Right atrium auricular region (tissue), 2 donors: ENCODE measurements around the gene TLE6. TPM values are rescaled to one million over a fixed set of nuclear protein-coding genes. Genes with fewer than 3 reads are reported as not detected.
A peak's percentile ranks its signal among the peaks of the same experiment; 100 is the strongest.

Experiments
- DNase-seq: peaks from one replicate; pipeline ENCODE4 v3.0.0-alpha.2; 2019; ENCODE audit warnings: low spot score
- H3K27ac ChIP-seq, 2 donors: fragments of 200-600 bp; sonication (generic); 1 replicate in 1 of 2; 2 replicates in 1 of 2; pipeline ENCODE4 v1.5.1; 2016 to 2019
- H3K27me3 ChIP-seq, 2 donors: fragments of 200-600 bp; sonication (generic); one replicate each; pipeline versions ENCODE4 v1.5.1 to v1.6.0; 2017 to 2019
- H3K36me3 ChIP-seq: fragments of 200-600 bp; sonication (generic); one replicate; pipeline ENCODE4 v1.5.1; 2016
- H3K4me1 ChIP-seq, 2 donors: fragments of 200-600 bp; sonication (generic); one replicate each; pipeline versions ENCODE4 v1.5.1 to v1.6.0; 2017 to 2019
- H3K4me3 ChIP-seq, 2 donors: fragments of 200-600 bp; sonication (generic); 1 replicate in 1 of 2; 2 replicates in 1 of 2; pipeline ENCODE4 v1.5.1; 2017 to 2019; ENCODE audit warnings: mild to moderate bottlenecking in 1 of 2, moderate library complexity in 1 of 2
- H3K9me3 ChIP-seq, 2 donors: fragments of 200-600 bp; sonication (generic); one replicate each; pipeline ENCODE4 v1.5.1; 2019
- CTCF ChIP-seq, 2 donors: fragments of 200-600 bp; sonication (generic); IDR thresholded peaks; one replicate each; pipeline ENCODE4 v1.5.1; 2019; ENCODE audit warnings: antibody characterized with exemption in 2 of 2
- total RNA-seq, 2 donors: library from RNA; depleted of rRNA; stranded (reverse); fragments of >200 nt; gene quantifications; one replicate each; pipeline ENCODE4 v1.1.0, GENCODE V29; 2016

TLE6 gene
- total RNA-seq, 2 donors from 2014 or later: 2.1 to 5.2 TPM

DNA sequence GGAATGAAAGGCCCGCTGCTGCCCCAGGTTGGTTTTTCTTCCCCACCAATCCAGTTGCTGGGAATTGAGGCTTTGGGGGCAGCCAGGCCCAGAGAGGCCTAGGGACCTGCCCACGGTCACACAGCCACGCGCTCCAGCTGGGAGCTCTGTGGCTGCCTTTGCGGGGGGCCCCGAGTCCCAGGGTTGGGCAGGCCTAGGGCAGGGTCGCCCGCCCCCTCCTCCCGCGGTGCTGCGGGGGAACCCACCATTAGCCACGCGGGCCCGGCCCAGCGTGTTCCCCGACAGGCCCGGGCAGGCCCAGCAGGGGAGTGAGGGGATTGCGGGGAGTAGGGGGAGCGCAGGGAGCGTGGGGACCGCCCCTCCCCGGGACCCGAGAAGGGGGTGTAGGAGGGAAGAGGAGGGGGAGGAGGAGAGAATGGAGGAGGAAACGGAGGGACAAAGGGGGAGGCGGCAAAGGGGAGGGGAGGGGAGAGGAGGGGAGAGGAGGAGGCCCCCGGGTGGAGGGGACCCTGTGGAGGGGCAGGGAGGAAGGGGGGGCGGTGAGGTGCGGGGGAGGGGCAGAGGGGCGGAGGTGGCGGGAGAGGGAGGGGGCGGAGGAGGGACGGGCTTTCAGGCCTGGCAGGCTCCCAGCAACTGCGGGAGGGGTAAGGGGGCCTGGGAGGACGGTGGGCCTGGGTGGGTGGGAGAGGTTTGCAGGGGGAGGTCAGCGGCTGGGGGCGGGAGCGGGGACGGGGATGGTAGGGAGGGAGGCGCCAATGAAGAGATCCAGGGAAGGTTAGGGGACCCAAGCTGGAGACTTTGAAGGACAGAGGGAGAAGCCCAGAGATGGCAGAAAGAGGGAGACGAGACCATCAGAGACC lies 64.6 kb downstream of the TLE6 start:
- peak overlapping the region; percentile 21 to 26 for H3K4me3 ChIP-seq
- H3K27ac ChIP-seq: peak overlapping the region; percentile 35 to 45
- H3K27me3 ChIP-seq: no peaks in the 10 kb centered on the region
- TF ChIP-seq CTCF (IDR thresholded peaks at IDR 0.05): no peak
- H3K4me1 ChIP-seq: peaks cover 0 to 14% of the 10 kb centered on the region in 2 donors
- DNase-seq: no peak
- H3K9me3 ChIP-seq: no peaks in the 10 kb centered on the region
- no peaks in the 10 kb centered on the region for H3K36me3 ChIP-seq

- H3K4me1 ChIP-seq: peaks cover 0 to 21% of the 10 kb centered on the region in 2 donors
- H3K27me3 ChIP-seq: no peaks in the 10 kb centered on the region
- H3K9me3 ChIP-seq: no peaks in the 10 kb centered on the region
- H3K4me3 ChIP-seq: peak overlapping the region in 1 of 2 donors; percentile 26
- TF ChIP-seq CTCF (IDR thresholded peaks at IDR 0.05): no peak
- H3K36me3 ChIP-seq: no peaks in the 10 kb centered on the region
- no peak for DNase-seq
- peak overlapping the region; percentile 35 to 45 for H3K27ac ChIP-seq
Observed at GRCh38 chr19:3042621-3043267, 65.4 kb downstream of the TLE6 start.

Other genes starting within 250 kb of the TLE6 start
- gene SLC39A3, start 237.5 kb upstream of the TLE6 start, total RNA-seq: 10 to 100 TPM; 22.9 to 38.0 TPM
- gene SGTA, start 194.3 kb upstream of the TLE6 start, total RNA-seq: 10 to 100 TPM; 52.3 to 60.9 TPM
- gene THOP1, start 192.1 kb upstream of the TLE6 start, total RNA-seq: 10 to 100 TPM; 33.9 to 45.8 TPM
- gene ZNF554, start 157.7 kb upstream of the TLE6 start, total RNA-seq: 1 to 10 TPM; 3.5 to 6.0 TPM
- 1 to 10 TPM; 5.5 to 5.9 TPM for gene ZNF555, start 136.1 kb upstream of the TLE6 start, total RNA-seq
- gene ZNF556, start 110.2 kb upstream of the TLE6 start, total RNA-seq: not detected
- gene ZNF57, start 76.6 kb upstream of the TLE6 start, total RNA-seq: 1 to 10 TPM; 1.6 to 1.8 TPM
- gene ZNF77, start 32.6 kb upstream of the TLE6 start, total RNA-seq: 1 to 10 TPM; 1.7 to 4.2 TPM
- gene TLE2, start 51.7 kb downstream of the TLE6 start, total RNA-seq: 100 to 1,000 TPM in 1 of 2 donors, 10 to 100 TPM in 1; 41.2 to 101 TPM
- gene TLE5, start 84.9 kb downstream of the TLE6 start, total RNA-seq: 1,000 to 10,000 TPM in 1 of 2 donors, 100 to 1,000 TPM in 1; 869 to 1,050 TPM
- gene GNA11, start 116.8 kb downstream of the TLE6 start, total RNA-seq: 10 to 100 TPM; 58.4 to 77.9 TPM
- gene GNA15, start 158.5 kb downstream of the TLE6 start, total RNA-seq: 1 to 10 TPM in 1 of 2 donors, under 1 TPM in 1; 0.74 to 3.0 TPM
- under 1 TPM; 0.48 to 0.94 TPM for gene S1PR4, start 201.2 kb downstream of the TLE6 start, total RNA-seq
- gene NCLN, start 208.4 kb downstream of the TLE6 start, total RNA-seq: 10 to 100 TPM; 23.3 to 24.9 TPM
- under 1 TPM in 1 of 2 donors, not detected in 1; 0.08 TPM for gene CELF5, start 247.1 kb downstream of the TLE6 start, total RNA-seq